Mesothelial cell of epicardium (in vitro differentiated cells): ENCODE data around the gene UGP2. TPM values are rescaled to one million over a fixed set of nuclear protein-coding genes. Genes with fewer than 3 reads are reported as not detected.

Experiments
- DNase-seq, 2 experiments: peaks; one replicate each; pipeline ENCODE4 v3.0.0; 2021; ENCODE audit warnings: low spot score in 2 of 2; ENCODE audit not compliant: unreplicated experiment in 2 of 2
- H3K27ac Mint-ChIP-seq: 2 replicates; pipeline ENCODE4 v1.8.0; 2021; ENCODE audit warnings: mixed read lengths
- H3K27me3 Mint-ChIP-seq: 2 replicates; pipeline ENCODE4 v1.8.0; 2021; ENCODE audit warnings: low read depth, mixed read lengths
- H3K36me3 Mint-ChIP-seq: 2 replicates; pipeline ENCODE4 v1.8.0; 2021; ENCODE audit warnings: mixed read lengths
- H3K4me1 Mint-ChIP-seq: 2 replicates; pipeline ENCODE4 v1.8.0; 2021; ENCODE audit warnings: mixed read lengths
- H3K4me3 Mint-ChIP-seq: 2 replicates; pipeline ENCODE4 v1.8.0; 2021; ENCODE audit warnings: mild to moderate bottlenecking, moderate library complexity, mixed read lengths
- H3K9me3 Mint-ChIP-seq: 2 replicates; pipeline ENCODE4 v1.8.0; 2021; ENCODE audit warnings: mixed read lengths
- CTCF ChIP-seq: fragments of 200-600 bp; sonication (generic); IDR thresholded peaks from one replicate; pipeline ENCODE4 v1.5.0; 2021; ENCODE audit warnings: antibody characterized with exemption; ENCODE audit not compliant: unreplicated experiment
- total RNA-seq: library from RNA; stranded (reverse); gene quantifications from 3 replicates; pipeline ENCODE4 v1.2.1, GENCODE V29; 2021

Gene UGP2
- total RNA-seq, 1 donor from 2014 or later = 92.6 TPM

DNA sequence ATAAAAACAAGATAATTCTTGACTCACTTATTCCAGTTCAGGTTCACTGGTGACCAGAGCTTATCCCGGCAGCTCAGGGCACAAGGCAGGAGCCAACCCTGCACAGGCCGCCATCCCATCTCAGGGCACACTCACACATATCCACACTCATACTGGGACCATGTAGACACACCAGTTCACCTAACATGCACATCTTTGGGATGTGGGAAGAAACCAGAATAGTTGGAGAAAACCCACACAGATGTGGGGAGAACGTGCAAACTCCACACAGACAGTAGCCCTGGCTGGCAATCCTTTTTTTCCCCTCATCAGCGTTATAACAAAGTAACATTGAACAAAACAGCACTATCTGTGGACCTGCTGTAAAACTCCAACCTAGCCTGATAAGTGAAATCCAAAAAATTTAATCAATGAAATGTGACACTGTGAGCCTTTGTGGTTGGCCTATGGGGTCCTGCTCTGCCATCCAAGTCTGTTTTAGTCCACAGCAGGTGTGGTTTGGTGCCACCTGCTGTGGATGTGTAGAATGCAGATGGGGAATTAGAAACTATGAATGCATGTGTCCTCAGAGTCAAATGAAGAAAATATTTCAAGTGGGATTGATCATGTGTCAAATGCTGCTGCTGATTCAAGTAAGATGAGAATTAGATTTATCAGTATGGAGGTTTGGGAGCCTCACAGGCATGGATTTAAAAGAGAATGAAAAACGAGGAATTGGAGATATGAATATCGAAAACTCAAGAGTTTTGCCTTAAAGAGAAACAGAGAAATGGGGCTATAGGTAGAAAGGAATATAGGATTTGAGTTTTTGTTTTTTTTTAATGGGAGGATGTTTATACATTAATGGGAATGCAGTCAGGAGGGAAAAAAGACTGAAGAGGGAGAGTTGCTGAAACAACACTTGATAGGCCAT, 47.0 kb downstream of the UGP2 start:
- Mint-ChIP-seq H3K9me3 (no peaks in the 10 kb centered on the region), H3K4me1 (peaks cover 2% of the 10 kb centered on the region), H3K4me3 (no peak overlapping the region), H3K36me3 (peaks cover 30% of the 10 kb centered on the region), H3K27ac (peak overlapping the region; percentile 55), H3K27me3 (no peaks in the 10 kb centered on the region)
- peak in 1 of 2 experiments; percentile 41 for DNase-seq
- TF ChIP-seq CTCF = peak; percentile 68

DNA sequence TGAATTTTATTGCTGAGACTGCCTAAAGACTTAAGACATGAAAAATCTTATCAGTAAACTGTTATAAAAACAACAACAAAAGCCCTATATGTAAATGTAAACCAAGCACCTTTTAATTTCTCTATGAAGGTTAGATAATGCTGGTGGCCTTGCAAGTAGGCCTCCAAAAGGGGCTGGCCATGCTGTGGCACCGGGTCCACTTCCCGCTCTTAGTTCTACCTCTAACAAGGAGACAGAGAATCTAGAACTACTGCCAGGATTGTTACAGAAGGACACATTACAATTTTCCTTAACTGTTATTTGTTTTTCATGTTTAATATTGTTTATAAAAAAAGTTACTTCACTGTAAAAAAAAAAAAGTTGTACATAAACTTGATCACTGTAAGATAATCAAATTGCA, 49.0 kb downstream of the UGP2 start:
- no peaks in the 10 kb centered on the region for H3K27me3 Mint-ChIP-seq
- TF ChIP-seq CTCF = no peak
- H3K4me1 Mint-ChIP-seq = peaks cover 2% of the 10 kb centered on the region
- no peak overlapping the region for H3K27ac Mint-ChIP-seq
- H3K4me3 Mint-ChIP-seq = no peak overlapping the region
- H3K36me3 Mint-ChIP-seq = peaks cover 34% of the 10 kb centered on the region
- no peaks in the 10 kb centered on the region for H3K9me3 Mint-ChIP-seq
- DNase-seq = no peak

DNA sequence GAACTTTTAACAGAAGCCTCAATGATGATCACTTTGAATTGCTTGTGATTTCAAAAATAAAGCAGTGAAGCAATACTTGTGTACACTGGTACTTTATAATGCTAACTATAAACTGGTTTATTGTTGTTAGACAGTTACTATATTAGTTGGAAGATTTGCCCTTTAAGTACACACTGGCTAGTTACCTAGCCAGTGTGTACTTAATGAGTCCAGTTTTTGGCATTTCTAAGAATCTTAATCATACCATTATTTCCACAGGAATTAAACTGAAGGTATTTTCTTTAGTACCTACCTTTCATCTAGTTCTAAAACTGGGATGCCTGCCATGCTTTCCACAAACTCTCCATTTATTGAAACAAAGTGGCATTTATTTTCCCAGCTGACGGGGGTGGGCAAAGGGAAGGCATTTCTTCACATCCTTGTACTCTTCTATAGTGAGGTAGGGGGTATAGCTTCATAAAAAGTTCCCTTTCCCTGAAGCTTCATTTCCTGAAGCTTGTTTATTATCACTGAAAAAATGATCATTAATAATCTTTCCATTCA, 49.9 kb downstream of the UGP2 start:
- peaks cover 2% of the 10 kb centered on the region for H3K4me1 Mint-ChIP-seq
- H3K36me3 Mint-ChIP-seq = peaks cover 32% of the 10 kb centered on the region
- no peaks in the 10 kb centered on the region for H3K27me3 Mint-ChIP-seq
- peak overlapping the region; percentile 59 for H3K27ac Mint-ChIP-seq
- no peaks in the 10 kb centered on the region for H3K9me3 Mint-ChIP-seq
- no peak for DNase-seq
- no peak for TF ChIP-seq CTCF
- no peak overlapping the region for H3K4me3 Mint-ChIP-seq

DNA sequence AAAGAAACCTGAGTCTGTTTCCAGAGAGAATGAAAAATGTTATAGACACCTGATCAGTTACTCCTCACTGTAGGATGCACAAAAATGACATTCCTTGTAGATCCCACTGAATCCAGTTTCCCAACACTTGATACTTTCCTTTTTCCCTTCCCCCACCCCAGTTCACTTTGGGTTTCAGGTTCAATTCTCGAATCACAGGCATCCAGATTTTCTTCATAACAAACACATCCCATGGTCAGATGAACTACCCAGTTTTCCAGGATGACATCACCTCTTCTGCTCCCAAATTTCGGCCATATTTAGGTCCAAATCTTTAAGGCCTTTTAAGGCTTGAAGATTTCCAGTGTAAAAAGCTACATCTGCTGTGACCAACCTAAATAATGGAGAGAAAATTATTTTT, 51.5 kb downstream of the UGP2 start:
- no peak for TF ChIP-seq CTCF
- no peak for DNase-seq
- Mint-ChIP-seq H3K4me3 (no peak overlapping the region), H3K27me3 (no peaks in the 10 kb centered on the region), H3K36me3 (peaks cover 37% of the 10 kb centered on the region), H3K4me1 (peaks cover 2% of the 10 kb centered on the region), H3K27ac (peak overlapping the region; percentile 10), H3K9me3 (no peaks in the 10 kb centered on the region)

DNA sequence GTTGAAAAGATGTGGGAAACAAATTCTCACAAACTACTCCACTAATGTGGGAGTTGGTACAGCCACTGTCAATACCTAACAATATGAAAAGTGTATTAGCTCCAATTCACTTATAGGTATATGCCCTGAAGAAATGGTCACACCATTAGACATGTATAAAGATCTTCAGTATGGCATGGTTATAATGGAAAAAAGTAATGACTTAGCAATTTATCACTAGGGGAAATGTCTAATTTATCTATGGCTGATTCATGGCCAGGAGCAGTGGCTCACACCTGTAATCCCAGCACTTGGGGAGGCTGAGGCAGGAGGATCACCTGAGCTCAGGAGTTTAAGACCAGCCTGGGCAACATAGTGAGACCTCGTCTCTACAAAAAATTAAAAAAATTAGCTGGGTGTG, 52.5 kb downstream of the UGP2 start:
- Mint-ChIP-seq H3K27me3 (no peaks in the 10 kb centered on the region), H3K9me3 (no peaks in the 10 kb centered on the region), H3K4me3 (no peak overlapping the region), H3K27ac (no peak overlapping the region), H3K36me3 (peaks cover 38% of the 10 kb centered on the region), H3K4me1 (peaks cover 2% of the 10 kb centered on the region)
- TF ChIP-seq CTCF = no peak
- no peak for DNase-seq
